ENCODE results near the gene COL23A1. TPM values are rescaled to one million over a fixed set of nuclear protein-coding genes. Genes with fewer than 3 reads are reported as not detected.

Gene COL23A1
- total RNA-seq, 1 donor from 2014 or later: 75.2 TPM

- Mint-ChIP-seq H3K9me3 (ENCODE audit: unreplicated experiment) (no peaks in the 10 kb centered on the region), H3K4me1 (ENCODE audit: unreplicated experiment) (no peaks in the 10 kb centered on the region), H3K27me3 (ENCODE audit: unreplicated experiment) (peaks cover 13% of the 10 kb centered on the region)
Observed at GRCh38 chr5:178283520-178283919, 306.7 kb downstream of the COL23A1 start.

GRCh38 chr5:178282391-178282790, 307.8 kb downstream of the COL23A1 start:
- no peaks in the 10 kb centered on the region for H3K4me1 Mint-ChIP-seq (ENCODE audit: unreplicated experiment)
- H3K36me3 Mint-ChIP-seq (ENCODE audit: low read depth, unreplicated experiment): peaks cover 4% of the 10 kb centered on the region
- no peak overlapping the region for H3K4me3 Mint-ChIP-seq (ENCODE audit: unreplicated experiment)
- H3K9me3 Mint-ChIP-seq (ENCODE audit: unreplicated experiment): no peaks in the 10 kb centered on the region
- H3K27ac Mint-ChIP-seq (ENCODE audit: unreplicated experiment): no peak overlapping the region
- TF ChIP-seq CTCF (IDR thresholded peaks at IDR 0.05; ENCODE audit: unreplicated experiment): no peak
- no peak for DNase-seq (ENCODE audit: low spot score)
- H3K27me3 Mint-ChIP-seq (ENCODE audit: unreplicated experiment): peaks cover 10% of the 10 kb centered on the region

More at GRCh38 chr5:178283520-178283919, 306.7 kb downstream of the COL23A1 start:
- Mint-ChIP-seq H3K36me3 (ENCODE audit: low read depth, unreplicated experiment) (peaks cover 4% of the 10 kb centered on the region), H3K4me3 (ENCODE audit: unreplicated experiment) (no peak overlapping the region), H3K27ac (ENCODE audit: unreplicated experiment) (no peak overlapping the region)
- no peak for DNase-seq (ENCODE audit: low spot score)
- TF ChIP-seq CTCF (IDR thresholded peaks at IDR 0.05; ENCODE audit: unreplicated experiment): no peak

- no peaks in the 10 kb centered on the region for H3K9me3 Mint-ChIP-seq (ENCODE audit: unreplicated experiment)
- no peak overlapping the region for H3K27ac Mint-ChIP-seq (ENCODE audit: unreplicated experiment)
- TF ChIP-seq CTCF (IDR thresholded peaks at IDR 0.05; ENCODE audit: unreplicated experiment): no peak
- H3K4me1 Mint-ChIP-seq (ENCODE audit: unreplicated experiment): no peaks in the 10 kb centered on the region
- peaks cover 11% of the 10 kb centered on the region for H3K27me3 Mint-ChIP-seq (ENCODE audit: unreplicated experiment)
- no peak overlapping the region for H3K4me3 Mint-ChIP-seq (ENCODE audit: unreplicated experiment)
- H3K36me3 Mint-ChIP-seq (ENCODE audit: low read depth, unreplicated experiment): peaks cover 4% of the 10 kb centered on the region
- no peak for DNase-seq (ENCODE audit: low spot score)
Observed at GRCh38 chr5:178281331-178281730, 308.9 kb downstream of the COL23A1 start.

GRCh38 chr5:178280631-178281030, 309.6 kb downstream of the COL23A1 start:
- no peak overlapping the region for H3K4me3 Mint-ChIP-seq (ENCODE audit: unreplicated experiment)
- H3K36me3 Mint-ChIP-seq (ENCODE audit: low read depth, unreplicated experiment): peaks cover 4% of the 10 kb centered on the region
- no peak overlapping the region for H3K27ac Mint-ChIP-seq (ENCODE audit: unreplicated experiment)
- H3K27me3 Mint-ChIP-seq (ENCODE audit: unreplicated experiment): peaks cover 15% of the 10 kb centered on the region
- H3K9me3 Mint-ChIP-seq (ENCODE audit: unreplicated experiment): no peaks in the 10 kb centered on the region
- no peak for TF ChIP-seq CTCF (IDR thresholded peaks at IDR 0.05; ENCODE audit: unreplicated experiment)
- H3K4me1 Mint-ChIP-seq (ENCODE audit: unreplicated experiment): no peaks in the 10 kb centered on the region
- no peak for DNase-seq (ENCODE audit: low spot score)

GRCh38 chr5:178279723-178280438, 310.3 kb downstream of the COL23A1 start:
- peak; percentile 70 for TF ChIP-seq CTCF (IDR thresholded peaks at IDR 0.05; ENCODE audit: unreplicated experiment)
- Mint-ChIP-seq H3K9me3 (ENCODE audit: unreplicated experiment) (no peaks in the 10 kb centered on the region), H3K27ac (ENCODE audit: unreplicated experiment) (peak overlapping the region; percentile 61), H3K4me1 (ENCODE audit: unreplicated experiment) (no peaks in the 10 kb centered on the region), H3K36me3 (ENCODE audit: low read depth, unreplicated experiment) (peaks cover 4% of the 10 kb centered on the region), H3K27me3 (ENCODE audit: unreplicated experiment) (peaks cover 16% of the 10 kb centered on the region), H3K4me3 (ENCODE audit: unreplicated experiment) (no peak overlapping the region)
- DNase-seq (ENCODE audit: low spot score): peak; percentile 95
